GM10847 (cell line): Measurements from ENCODE around the gene SDK1.

ENCODE experiments used
- POLR2A ChIP-seq: IDR thresholded peaks from 2 replicates; pipeline ENCODE4 v1.6.1; 2011; ENCODE audit not compliant: insufficient read length; ENCODE audit errors: extremely low read depth

The SDK1 gene

GRCh38 chr7:3544202-3544601 lies 243.2 kb downstream of the SDK1 start:
- TF ChIP-seq POLR2A: no peak

GRCh38 chr7:3548815-3549214 lies 247.8 kb downstream of the SDK1 start:
- no peak for TF ChIP-seq POLR2A

GRCh38 chr7:3549601-3550000 lies 248.5 kb downstream of the SDK1 start:
- no peak for TF ChIP-seq POLR2A

GRCh38 chr7:3551536-3551935 lies 250.5 kb downstream of the SDK1 start:
- no peak for TF ChIP-seq POLR2A

- TF ChIP-seq POLR2A: no peak
Measured at GRCh38 chr7:3552499-3552898, 251.4 kb downstream of the SDK1 start.

- no peak for TF ChIP-seq POLR2A
Measured at GRCh38 chr7:3558400-3558799, 257.3 kb downstream of the SDK1 start.

- TF ChIP-seq POLR2A: no peak
Measured at GRCh38 chr7:3559278-3559677, 258.2 kb downstream of the SDK1 start.

- no peak for TF ChIP-seq POLR2A
Measured at GRCh38 chr7:3560495-3560894, 259.4 kb downstream of the SDK1 start.

GRCh38 chr7:3561932-3562331 lies 260.9 kb downstream of the SDK1 start:
- no peak for TF ChIP-seq POLR2A

GRCh38 chr7:3564231-3564630 lies 263.2 kb downstream of the SDK1 start:
- TF ChIP-seq POLR2A: no peak

- no peak for TF ChIP-seq POLR2A
Measured at GRCh38 chr7:3568516-3568915, 267.5 kb downstream of the SDK1 start.

- TF ChIP-seq POLR2A: no peak
Measured at GRCh38 chr7:3569643-3570042, 268.6 kb downstream of the SDK1 start.

- TF ChIP-seq POLR2A: no peak
Measured at GRCh38 chr7:3573151-3573550, 272.1 kb downstream of the SDK1 start.

GRCh38 chr7:3574386-3574785 lies 273.3 kb downstream of the SDK1 start:
- no peak for TF ChIP-seq POLR2A

- no peak for TF ChIP-seq POLR2A
Measured at GRCh38 chr7:3575753-3576531, 274.9 kb downstream of the SDK1 start.

- no peak for TF ChIP-seq POLR2A
Measured at GRCh38 chr7:3578399-3578798, 277.3 kb downstream of the SDK1 start.

- no peak for TF ChIP-seq POLR2A
Measured at GRCh38 chr7:3579638-3580219, 278.7 kb downstream of the SDK1 start.
